SK-N-MC (cell line): ENCODE measurements around the gene SLC35F3.

Experiments
- EZH2 ChIP-seq: fragments of 200-600 bp; sonication (generic); IDR thresholded peaks from one replicate; pipeline ENCODE4 v1.6.1; 2017; ENCODE audit warnings: antibody characterized with exemption
- FOXP2 ChIP-seq: optimal IDR thresholded peaks from 2 replicates; pipeline ENCODE3; 2011; ENCODE audit warnings: mild to moderate bottlenecking, moderate library complexity; ENCODE audit not compliant: insufficient read depth; ENCODE audit errors: extremely low read length, control extremely low read depth
- POLR2AphosphoS5 ChIP-seq: IDR thresholded peaks from 2 replicates; pipeline ENCODE4 v1.6.1; 2012; ENCODE audit warnings: mild to moderate bottlenecking, low read depth, low read length, borderline replicate concordance

DNA sequence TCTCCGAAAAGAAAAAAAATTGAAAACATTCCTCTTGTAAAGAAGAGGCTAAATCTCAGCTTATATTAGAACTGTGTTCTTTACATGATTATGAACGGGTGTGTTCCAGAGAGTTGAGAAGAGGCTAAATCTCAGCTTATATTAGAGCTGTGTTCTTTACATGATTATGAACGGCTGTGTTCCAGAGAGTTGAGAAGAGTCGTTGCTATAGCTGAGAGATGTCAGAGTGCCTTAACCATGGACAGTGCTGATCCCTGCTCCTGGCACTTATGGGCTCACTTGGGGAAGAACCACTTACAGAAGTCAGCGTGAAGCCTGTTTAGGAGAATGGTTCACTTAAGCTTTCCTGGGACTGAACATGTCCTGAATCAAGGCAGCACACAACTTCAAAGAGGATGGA is 35.0 kb downstream of the SLC35F3 start:
- TF ChIP-seq EZH2 (no peak), POLR2AphosphoS5 (no peak), FOXP2 (no peak)
